K562 (cell line): Measurements from ENCODE around the gene NXT1. TPM values are rescaled to one million over a fixed set of nuclear protein-coding genes. Genes with fewer than 3 reads are reported as not detected.

ENCODE experiments used
- ARID4B ChIP-seq: sonication (generic); formaldehyde crosslinking; IDR thresholded peaks from 2 replicates; pipeline ENCODE4 v1.8.0; 2022; ENCODE audit warnings: mild to moderate bottlenecking, missing genetic modification reagents
- ATF7 ChIP-seq: fragments of 450-650 bp; IDR thresholded peaks from 2 replicates; pipeline ENCODE4 v1.7.1; 2014; ENCODE audit warnings: mild to moderate bottlenecking, moderate library complexity
- BRD4 ChIP-seq: fragments of 200-600 bp; sonication (generic); IDR thresholded peaks from 2 replicates; pipeline ENCODE4 v1.6.1; 2017; ENCODE audit warnings: inconsistent platforms
- CHD1 ChIP-seq: fragments of 200-600 bp; sonication (generic); IDR thresholded peaks from one replicate; pipeline ENCODE4 v1.6.1; 2012; ENCODE audit warnings: mild to moderate bottlenecking, moderate library complexity, low read length, inconsistent platforms
- CHD2 ChIP-seq: IDR thresholded peaks from 2 replicates; pipeline ENCODE4 v1.6.1; 2011; ENCODE audit warnings: low read depth, low read length
- EP400 ChIP-seq: fragments of 450-650 bp; IDR thresholded peaks from 2 replicates; pipeline ENCODE4 v1.6.1; 2017; ENCODE audit warnings: antibody characterized with exemption, mild to moderate bottlenecking, moderate library complexity
- FOXJ3 ChIP-seq: sonication (generic); formaldehyde crosslinking; IDR thresholded peaks from 2 replicates; pipeline ENCODE4 v1.4.0; 2020; ENCODE audit warnings: mild to moderate bottlenecking, missing genetic modification reagents
- GTF3C2 ChIP-seq: IDR thresholded peaks from 3 replicates; pipeline ENCODE4 v1.6.1; 2011; ENCODE audit warnings: borderline replicate concordance, mild to moderate bottlenecking, moderate library complexity; ENCODE audit not compliant: insufficient read length; ENCODE audit errors: extremely low read depth
- NR2C2 ChIP-seq, 2 experiments: fragments of 200-800 bp in 1 of 2; sonication (Bioruptor generic) in 1 of 2; sonication (generic) in 1 of 2; formaldehyde crosslinking in 1 of 2; IDR thresholded peaks; 2 replicates each; pipeline versions ENCODE4 v1.6.1 to v1.8.0; 2016 to 2022; ENCODE audit warnings: mild to moderate bottlenecking in 1 of 2, missing compliant biosample characterization in 1 of 2, missing genetic modification characterization in 1 of 2, missing genetic modification reagents in 1 of 2
- PBX2 ChIP-seq, 2 experiments: IDR thresholded peaks in 1 of 2; conservative IDR thresholded peaks in 1 of 2; 2 replicates each; pipeline ENCODE4 v1.6.1; 2016; ENCODE audit warnings: low read depth in 2 of 2, mild to moderate bottlenecking in 1 of 2, missing compliant biosample characterization in 1 of 2, missing genetic modification characterization in 1 of 2, moderate library complexity in 1 of 2
- POLR2G ChIP-seq: fragments of 200-400 bp; formaldehyde crosslinking; IDR thresholded peaks from 2 replicates; pipeline ENCODE4 v1.6.1; 2017; ENCODE audit warnings: low read depth, mild to moderate bottlenecking, antibody characterized with exemption, low read length, moderate library complexity
- POU5F1 ChIP-seq: fragments of 150-350 bp; IDR thresholded peaks from 2 replicates; pipeline ENCODE4 v1.6.1; 2014; ENCODE audit warnings: borderline replicate concordance, low read length, low read depth, mild to moderate bottlenecking; ENCODE audit not compliant: partially characterized antibody
- SAFB ChIP-seq: fragments of 200-400 bp; formaldehyde crosslinking; IDR thresholded peaks from 2 replicates; pipeline ENCODE4 v1.6.1; 2017; ENCODE audit warnings: low read depth, low read length, borderline replicate concordance
- STAG1 ChIP-seq: sonication (generic); formaldehyde crosslinking; IDR thresholded peaks from 2 replicates; pipeline ENCODE4 v1.5.0; 2020; ENCODE audit warnings: missing genetic modification reagents, borderline replicate concordance
- ZNF12 ChIP-seq: sonication (generic); formaldehyde crosslinking; IDR thresholded peaks from 2 replicates; pipeline ENCODE4 v1.4.0; 2020; ENCODE audit warnings: mild to moderate bottlenecking, missing genetic modification reagents
- polyA plus RNA-seq, 8 experiments: library from polyadenylated mRNA; depleted of rRNA in 4 of 8; stranded (reverse) in 5 of 8; unstranded in 3 of 8; fragments of >200 nt; fragmentation: Nextera tagmentation in 2 of 8; fragmentation: Illumina TruSeq in 1 of 8; extraction: Ambion mirVana in 2 of 8; extraction: Trizol in 1 of 8; gene quantifications; 2 replicates each; pipeline versions ENCODE4 v1.2.1 to v1.2.3, GENCODE V29; 2011 to 2014; ENCODE audit warnings: inconsistent platforms in 1 of 8, missing spikeins in 1 of 8
- total RNA-seq, 7 experiments: library from RNA; depleted of rRNA in 6 of 7; stranded (reverse); fragments of >200 nt in 6 of 7; fragmentation: Illumina TruSeq in 2 of 7; extraction: Trizol in 2 of 7; gene quantifications; 2 replicates each; pipeline versions ENCODE4 v1.2.1 to v1.2.3, GENCODE V29; 2011 to 2021; ENCODE audit warnings: low replicate concordance in 1 of 7

Gene NXT1
- total and polyA plus RNA-seq, 9 of the 15 experiments (the other 6 are each of a cell fraction or from before 2014, with no cell fraction given), result 7.7 to 50.9 (median 35.6) TPM

GRCh38 chr20:23350904-23351838 is 580 bp downstream of the NXT1 start (continued):
- no peak for TF ChIP-seq GTF3C2
- no peak for TF ChIP-seq ATF7
- no peak for TF ChIP-seq POU5F1
- no peak for TF ChIP-seq POLR2G
- no peak for TF ChIP-seq FOXJ3
- TF ChIP-seq PBX2 (CRISPR knock-in tag; IDR thresholded peaks at IDR 0.05; ENCODE audit: low read depth), result no peak
- no peak for TF ChIP-seq PBX2 (tag; conservative IDR thresholded peaks at IDR 0.05; ENCODE audit: low read depth)
- TF ChIP-seq SAFB, result peak; percentile 74; the same call in 1 of the 2 replicates
- TF ChIP-seq CHD2, result no peak
- peak; percentile 46; the same call in 1 of the 2 replicates for TF ChIP-seq ARID4B (CRISPR knock-in tag)
- TF ChIP-seq STAG1 (CRISPR knock-in tag), result 0 out of 2 replicates have a peak, but pooled peaks have one; percentile 25
- TF ChIP-seq CHD1, result peak; percentile 50
- TF ChIP-seq NR2C2 (CRISPR knock-in tag; IDR thresholded peaks at IDR 0.05), result no peak
- no peak for TF ChIP-seq NR2C2 (tag; IDR thresholded peaks at IDR 0.05)
- 0 out of 2 replicates have a peak, but pooled peaks have one; percentile 14 for TF ChIP-seq ZNF12
- no peak for TF ChIP-seq BRD4
- no peak for TF ChIP-seq EP400
